NCI-H187 treated with DMSO at 0.1 percent for 48 hours (cell line): ENCODE data around the gene ERG28.
A peak's percentile ranks its signal among the peaks of the same experiment; 100 is the strongest.
"Not testable (repeated sequence)": the region's sequence is repeated elsewhere in the genome, so short reads cannot be mapped to it uniquely, and the experiment has no call there.

Experiments
- DNase-seq: peaks from one replicate; lab custom pipeline; 2025; lab: John Stamatoyannopoulos, UW

The ERG28 gene

GRCh38 chr14:75660630-75661498, at the start of gene ERG28, which contains the start of gene TTLL5:
Gene ERG28, minus strand, starts transcription at chr14:75660876. Its CDS starts 3,374 bp downstream, at chr14:75657502.
Gene TTLL5, plus strand, starts transcription at chr14:75661246. Its CDS starts 1,904 bp downstream, at chr14:75663150.
- peak; percentile 97 for DNase-seq

- DNase-seq: peak; percentile 18
These were observed 48.6 kb upstream of the ERG28 start for GRCh38 chr14:75709207-75709812.

- no peak for DNase-seq
These were observed 44.3 kb upstream of the ERG28 start for GRCh38 chr14:75705014-75705413.

GRCh38 chr14:75703467-75703866, 42.8 kb upstream of the ERG28 start:
- DNase-seq: no peak

- DNase-seq: no peak
These were observed 42.1 kb upstream of the ERG28 start for GRCh38 chr14:75702616-75703261.

- DNase-seq: no peak
These were observed 41.4 kb upstream of the ERG28 start for GRCh38 chr14:75702122-75702521.

GRCh38 chr14:75700295-75700694, 39.6 kb upstream of the ERG28 start:
- no peak for DNase-seq

GRCh38 chr14:75699331-75699730, 38.7 kb upstream of the ERG28 start:
- no peak for DNase-seq

- DNase-seq: no peak
These were observed 37.2 kb upstream of the ERG28 start for GRCh38 chr14:75697918-75698317.

GRCh38 chr14:75697386-75697785, 36.7 kb upstream of the ERG28 start:
- DNase-seq: no peak

- DNase-seq: not testable (repeated sequence)
These were observed 34.3 kb upstream of the ERG28 start for GRCh38 chr14:75695025-75695424.

- DNase-seq: no peak
These were observed 29.3 kb upstream of the ERG28 start for GRCh38 chr14:75690010-75690409.

GRCh38 chr14:75689012-75689411, 28.3 kb upstream of the ERG28 start:
- no peak for DNase-seq

- no peak for DNase-seq
These were observed 25.2 kb upstream of the ERG28 start for GRCh38 chr14:75685910-75686309.

- DNase-seq: no peak
These were observed 14.7 kb upstream of the ERG28 start for GRCh38 chr14:75675265-75675960.

GRCh38 chr14:75673345-75674035, 12.8 kb upstream of the ERG28 start:
- DNase-seq: no peak

GRCh38 chr14:75672605-75673192, 12.0 kb upstream of the ERG28 start:
- DNase-seq: no peak

- no peak for DNase-seq
These were observed 6.6 kb upstream of the ERG28 start for GRCh38 chr14:75667099-75667765.

- no peak for DNase-seq
These were observed 2.3 kb upstream of the ERG28 start for GRCh38 chr14:75662966-75663365.

GRCh38 chr14:75661499-75661814, 781 bp upstream of the ERG28 start:
- DNase-seq: no peak

GRCh38 chr14:75660238-75660629, 442 bp downstream of the ERG28 start:
- DNase-seq: no peak
